H9 (cell line): ENCODE data around the gene PLCL1. TPM values are rescaled to one million over a fixed set of nuclear protein-coding genes. Genes with fewer than 3 reads are reported as not detected.

Experiments used
- DNase-seq: peaks from one replicate; pipeline ENCODE4 v3.0.0-alpha.2; 2017
- H2AFZ ChIP-seq: one replicate; pipeline ENCODE4 v1.6.1; 2013; ENCODE audit warnings: mild to moderate bottlenecking, low read length, control low read depth, moderate library complexity
- H2AK5ac ChIP-seq: 2 replicates; pipeline ENCODE4 v1.6.1; 2013; ENCODE audit warnings: low read length, control low read depth, mixed read lengths; ENCODE audit not compliant: insufficient read length
- H2BK120ac ChIP-seq: one replicate; pipeline ENCODE4 v1.6.1; 2013; ENCODE audit warnings: low read depth, mild to moderate bottlenecking, low read length, control low read depth, inconsistent platforms; ENCODE audit not compliant: poor library complexity, severe bottlenecking
- H2BK12ac ChIP-seq: 2 replicates; pipeline ENCODE4 v1.6.1; 2013; ENCODE audit warnings: low read length, control low read depth, mixed read lengths, low read depth; ENCODE audit not compliant: insufficient read length
- H2BK15ac ChIP-seq: 2 replicates; pipeline ENCODE4 v1.6.1; 2013; ENCODE audit warnings: low read depth, low read length, control low read depth
- H2BK20ac ChIP-seq: one replicate; pipeline ENCODE4 v1.6.1; 2013; ENCODE audit warnings: low read depth, mild to moderate bottlenecking, low read length, control low read depth, inconsistent platforms; ENCODE audit not compliant: poor library complexity, severe bottlenecking
- H2BK5ac ChIP-seq: 2 replicates; pipeline ENCODE4 v1.6.1; 2013; ENCODE audit warnings: low read length, control low read depth, mixed read lengths; ENCODE audit not compliant: insufficient read length
- H3K14ac ChIP-seq: 2 replicates; pipeline ENCODE4 v1.6.1; 2013; ENCODE audit warnings: low read length, control low read depth; ENCODE audit not compliant: insufficient read depth
- H3K18ac ChIP-seq: 2 replicates; pipeline ENCODE4 v1.6.1; 2013; ENCODE audit warnings: low read depth, mild to moderate bottlenecking, mixed read lengths, low read length, control low read depth; ENCODE audit not compliant: insufficient read length
- H3K23ac ChIP-seq: 2 replicates; pipeline ENCODE4 v1.6.1; 2013; ENCODE audit warnings: low read length, control low read depth, mixed read lengths, low read depth; ENCODE audit not compliant: insufficient read length
- H3K23me2 ChIP-seq: 2 replicates; pipeline ENCODE4 v1.6.1; 2013; ENCODE audit warnings: low read depth, mild to moderate bottlenecking, mixed read lengths, low read length, control low read depth; ENCODE audit not compliant: insufficient read length, poor library complexity, severe bottlenecking
- H3K27ac ChIP-seq: 2 replicates; pipeline ENCODE4 v1.5.1; 2013; ENCODE audit warnings: low read length, control low read depth, mixed read lengths, low read depth; ENCODE audit not compliant: insufficient read length
- H3K27me3 ChIP-seq: 2 replicates; pipeline ENCODE4 v1.6.1; 2013; ENCODE audit warnings: low read length, control low read depth, inconsistent platforms; ENCODE audit not compliant: insufficient read depth
- H3K4ac ChIP-seq: 2 replicates; pipeline ENCODE4 v1.6.1; 2013; ENCODE audit warnings: low read depth, mild to moderate bottlenecking, control low read depth, inconsistent platforms, low read length, moderate library complexity
- H3K4me1 ChIP-seq: 2 replicates; pipeline ENCODE4 v1.6.1; 2013; ENCODE audit warnings: low read length, control low read depth, inconsistent platforms; ENCODE audit not compliant: insufficient read depth
- H3K4me2 ChIP-seq: 2 replicates; pipeline ENCODE4 v1.6.1; 2013; ENCODE audit warnings: low read length, control low read depth, mixed read lengths; ENCODE audit not compliant: insufficient read length, insufficient read depth
- H3K56ac ChIP-seq: 2 replicates; pipeline ENCODE4 v1.6.1; 2013; ENCODE audit warnings: low read depth, mild to moderate bottlenecking, mixed read lengths, low read length, control low read depth; ENCODE audit not compliant: insufficient read length
- H3K79me1 ChIP-seq: 2 replicates; pipeline ENCODE4 v1.6.1; 2013; ENCODE audit warnings: low read depth, mild to moderate bottlenecking, moderate library complexity, low read length, control low read depth, inconsistent platforms; ENCODE audit not compliant: insufficient read depth, poor library complexity, severe bottlenecking
- H3K79me2 ChIP-seq: 2 replicates; pipeline ENCODE4 v1.6.1; 2013; ENCODE audit warnings: low read length, control low read depth, inconsistent platforms; ENCODE audit not compliant: insufficient read depth
- H3K9ac ChIP-seq: 2 replicates; pipeline ENCODE4 v1.6.1; 2013; ENCODE audit warnings: low read length, control low read depth, mixed read lengths; ENCODE audit not compliant: insufficient read length; ENCODE audit errors: extremely low read depth
- H3K9me3 ChIP-seq: one replicate; pipeline ENCODE4 v1.6.1; 2013; ENCODE audit warnings: low read depth, low read length, inconsistent platforms; ENCODE audit not compliant: control insufficient read depth
- H3T11ph ChIP-seq: one replicate; pipeline ENCODE4 v1.6.1; 2013; ENCODE audit warnings: mild to moderate bottlenecking, low read length, control low read depth, inconsistent platforms
- H4K20me1 ChIP-seq: one replicate; pipeline ENCODE4 v1.6.1; 2013; ENCODE audit not compliant: control insufficient read depth, insufficient read length, insufficient read depth
- H4K5ac ChIP-seq: 2 replicates; pipeline ENCODE4 v1.6.1; 2013; ENCODE audit warnings: low read depth, mild to moderate bottlenecking, mixed read lengths, low read length, control low read depth; ENCODE audit not compliant: insufficient read length
- H4K8ac ChIP-seq: replicated peaks from 2 replicates; pipeline ENCODE4 v1.6.1; 2013; ENCODE audit warnings: low read length, control low read depth, mixed read lengths, low read depth; ENCODE audit not compliant: insufficient read length
- H4K91ac ChIP-seq: 2 replicates; pipeline ENCODE4 v1.6.1; 2013; ENCODE audit warnings: low read depth, mild to moderate bottlenecking, moderate library complexity, mixed read lengths, low read length, control low read depth; ENCODE audit not compliant: insufficient read length
- H3K27ac Mint-ChIP-seq, 3 experiments: 2 replicates in 2 of 3; 3 replicates in 1 of 3; pipeline ENCODE4 v1.8.0; 2020 to 2021; ENCODE audit warnings: mixed read lengths in 3 of 3, mild to moderate bottlenecking in 1 of 3, moderate library complexity in 1 of 3
- H3K27me3 Mint-ChIP-seq: 2 replicates; pipeline ENCODE4 v1.8.0; 2021; ENCODE audit warnings: low read depth, mild to moderate bottlenecking, moderate library complexity, mixed read lengths
- H3K36me3 Mint-ChIP-seq, 3 experiments: 2 replicates in 2 of 3; 3 replicates in 1 of 3; pipeline ENCODE4 v1.8.0; 2020 to 2021; ENCODE audit warnings: low read depth in 3 of 3, mixed read lengths in 3 of 3; ENCODE audit not compliant: insufficient read depth in 1 of 3
- H3K4me1 Mint-ChIP-seq, 2 experiments: 2 replicates each; pipeline ENCODE4 v1.8.0; 2020; ENCODE audit warnings: mixed read lengths in 2 of 2
- H3K4me3 Mint-ChIP-seq, 2 experiments: 2 replicates in 1 of 2; 3 replicates in 1 of 2; pipeline ENCODE4 v1.8.0; 2020 to 2021; ENCODE audit warnings: mild to moderate bottlenecking in 2 of 2, mixed read lengths in 2 of 2, moderate library complexity in 1 of 2
- H3K9me3 Mint-ChIP-seq, 2 experiments: 2 replicates in 1 of 2; 3 replicates in 1 of 2; pipeline ENCODE4 v1.8.0; 2020; ENCODE audit warnings: mild to moderate bottlenecking in 2 of 2, mixed read lengths in 2 of 2, moderate library complexity in 1 of 2
- WGBS: extraction: QIAGEN DNeasy Blood & Tissue Kit; methylation state at CpG from one replicate; pipeline ENCODE4 v1.1.7; 2013; ENCODE audit warnings: missing lambda C conversion rate, low lambda C conversion rate, mixed read lengths; ENCODE audit not compliant: insufficient read length; ENCODE audit errors: extremely low coverage; 5-methylcytosine and 5-hydroxymethylcytosine counted together
- total RNA-seq: library from RNA; stranded (reverse); gene quantifications from 2 replicates; pipeline ENCODE4 v1.2.1, GENCODE V29; 2021
- TF ChIP-seq, protein P1 (sequence below): fragments of 200-600 bp; sonication (generic); conservative IDR thresholded peaks from 3 replicates; pipeline ENCODE4 v1.8.0; 2021; ENCODE audit warnings: antibody characterized with exemption, mild to moderate bottlenecking

PLCL1 gene
- total RNA-seq, 1 experiment from 2014 or later = 0.04 TPM

DNA sequence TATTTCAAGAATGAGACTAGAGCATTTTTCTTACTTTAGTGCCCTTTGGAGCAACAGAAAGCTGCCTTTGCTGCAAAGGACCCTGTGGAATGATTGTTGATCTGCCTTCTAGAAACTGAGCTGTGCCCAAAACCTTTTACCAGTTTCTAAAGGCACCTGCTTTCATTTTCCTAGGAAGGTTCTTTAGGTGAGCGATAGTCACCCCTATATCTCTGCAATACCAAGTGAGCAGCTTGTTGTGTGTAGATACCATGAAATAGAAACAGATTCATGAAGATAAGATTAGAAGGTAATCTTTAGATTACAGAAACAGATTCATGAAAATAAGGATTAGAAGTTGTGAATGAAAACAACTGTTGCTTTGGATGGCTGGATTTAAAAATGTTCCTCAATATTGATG, 202.3 kb downstream of the PLCL1 start:
- Histone ChIP-seq H3T11ph (no peak overlapping the region), H4K5ac (no peak overlapping the region), H3K23me2 (no peaks in the 10 kb centered on the region), H2BK120ac (no peak overlapping the region), H3K27ac (no peak overlapping the region), H2BK20ac (no peak overlapping the region), H3K56ac (no peak overlapping the region), H3K23ac (no peak overlapping the region), H3K14ac (no peak overlapping the region), H3K18ac (no peak overlapping the region), H3K4me1 (no peaks in the 10 kb centered on the region), H3K4ac (no peak overlapping the region), H3K4me2 (no peak overlapping the region), H3K27me3 (no peaks in the 10 kb centered on the region), H2BK12ac (no peak overlapping the region), H3K9me3 (no peaks in the 10 kb centered on the region), H2AFZ (no peak overlapping the region), H4K8ac (no peak overlapping the region), H2BK5ac (no peak overlapping the region), H2BK15ac (no peak overlapping the region), H2AK5ac (no peak overlapping the region), H4K91ac (no peak overlapping the region), H4K20me1 (no peaks in the 10 kb centered on the region), H3K79me1 (no peaks in the 10 kb centered on the region), H3K79me2 (no peaks in the 10 kb centered on the region), H3K9ac (no peak overlapping the region)
- no CpG with 5 or more reads among the region's 1 CpG for WGBS
- DNase-seq = no peak
- Mint-ChIP-seq H3K4me1 (no peaks in the 10 kb centered on the region), H3K36me3 (no peaks in the 10 kb centered on the region), H3K9me3 (no peaks in the 10 kb centered on the region; a peak in 1 of 5 replicates), H3K4me3 (no peak overlapping the region), H3K27me3 (peaks cover 2% of the 10 kb centered on the region; the same call in 1 of the 2 replicates), H3K27ac (no peak overlapping the region)
- TF ChIP-seq, protein P1, sequence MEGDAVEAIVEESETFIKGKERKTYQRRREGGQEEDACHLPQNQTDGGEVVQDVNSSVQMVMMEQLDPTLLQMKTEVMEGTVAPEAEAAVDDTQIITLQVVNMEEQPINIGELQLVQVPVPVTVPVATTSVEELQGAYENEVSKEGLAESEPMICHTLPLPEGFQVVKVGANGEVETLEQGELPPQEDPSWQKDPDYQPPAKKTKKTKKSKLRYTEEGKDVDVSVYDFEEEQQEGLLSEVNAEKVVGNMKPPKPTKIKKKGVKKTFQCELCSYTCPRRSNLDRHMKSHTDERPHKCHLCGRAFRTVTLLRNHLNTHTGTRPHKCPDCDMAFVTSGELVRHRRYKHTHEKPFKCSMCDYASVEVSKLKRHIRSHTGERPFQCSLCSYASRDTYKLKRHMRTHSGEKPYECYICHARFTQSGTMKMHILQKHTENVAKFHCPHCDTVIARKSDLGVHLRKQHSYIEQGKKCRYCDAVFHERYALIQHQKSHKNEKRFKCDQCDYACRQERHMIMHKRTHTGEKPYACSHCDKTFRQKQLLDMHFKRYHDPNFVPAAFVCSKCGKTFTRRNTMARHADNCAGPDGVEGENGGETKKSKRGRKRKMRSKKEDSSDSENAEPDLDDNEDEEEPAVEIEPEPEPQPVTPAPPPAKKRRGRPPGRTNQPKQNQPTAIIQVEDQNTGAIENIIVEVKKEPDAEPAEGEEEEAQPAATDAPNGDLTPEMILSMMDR = no peak
